Astrocyte (in vitro differentiated cells and primary cell): ENCODE results near the gene GPR62.

ENCODE experiments used
- CTCF ChIP-seq: IDR thresholded peaks from 2 replicates; pipeline ENCODE4 v1.5.1; 2011; ENCODE audit warnings: low read depth, mild to moderate bottlenecking, inconsistent platforms, low read length, moderate library complexity; ENCODE audit not compliant: insufficient read depth
- EZH2 ChIP-seq: IDR thresholded peaks from 2 replicates; pipeline ENCODE4 v1.6.1; 2012; ENCODE audit warnings: mild to moderate bottlenecking, low read length, inconsistent platforms; ENCODE audit not compliant: insufficient read depth

- TF ChIP-seq CTCF (no peak), EZH2 (no peak)
These were observed 13.1 kb downstream of the GPR62 start for GRCh38 chr3:51968170-51968775.
